ENCODE measurements around the gene NPW. TPM values are rescaled to one million over a fixed set of nuclear protein-coding genes. Genes with fewer than 3 reads are reported as not detected.

The NPW gene
- total and polyA plus RNA-seq, 9 of the 15 experiments (the other 6 are each of a cell fraction or from before 2014, with no cell fraction given), result 0.14 to 4.0 (median 2.6) TPM; not detected in 4

DNA sequence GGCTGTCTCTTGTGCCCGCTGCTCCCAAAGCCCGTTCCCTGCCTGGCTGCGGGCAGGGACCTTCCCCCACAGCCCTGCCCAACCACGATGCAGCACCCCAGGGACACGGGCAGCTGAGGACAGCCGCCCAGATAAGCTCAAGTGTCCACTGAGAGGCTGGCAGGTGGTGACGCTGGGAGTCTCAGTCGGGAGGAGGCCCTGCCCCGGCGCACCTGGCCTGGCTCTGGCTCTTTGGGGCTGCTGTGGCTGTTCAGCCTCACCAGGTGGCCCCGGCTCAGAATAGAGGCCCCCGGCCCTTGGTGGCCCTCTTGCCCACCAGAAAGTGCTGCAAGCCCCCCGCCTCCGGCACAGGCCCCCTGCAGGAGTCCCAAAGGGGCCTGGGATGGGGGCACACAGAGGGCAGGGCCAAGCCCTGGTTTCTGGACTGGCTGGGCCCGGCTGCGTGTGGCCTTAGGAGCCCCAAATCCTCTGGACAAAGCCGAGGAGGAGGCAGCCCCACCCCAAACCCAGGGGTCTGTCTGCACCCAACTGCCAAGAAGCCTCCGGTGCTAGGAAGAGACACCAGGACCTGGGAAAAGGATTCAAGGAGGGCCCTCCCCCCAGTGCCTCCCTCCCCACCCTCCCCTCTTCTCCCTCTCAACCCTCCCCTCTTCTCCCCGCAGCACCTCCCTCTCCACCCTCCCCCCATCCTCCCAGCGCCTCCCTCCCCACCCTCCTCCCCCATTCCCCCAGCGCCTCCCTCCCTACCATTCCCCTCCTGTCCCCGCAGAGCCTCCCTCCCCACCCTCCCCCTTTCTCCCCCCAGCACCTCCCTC, 22.8 kb downstream of the NPW start:
- peaks cover 35% of the 10 kb centered on the region; the same call in 1 of the 3 replicates for H3K36me3 ChIP-seq (ENCODE audit: control insufficient read depth, insufficient read depth, low read length)
- no peaks in the 10 kb centered on the region for H3K9me1 ChIP-seq (ENCODE audit: control insufficient read depth, insufficient read depth, low read length)
- peak; percentile 55 to 81 (median 69) for DNase-seq (ENCODE audit: extremely low read depth in 1 of 4, low spot score in 3 of 4)
- H3K79me2 ChIP-seq (ENCODE audit: control insufficient read depth, insufficient read depth, low read length), result peaks cover 7% of the 10 kb centered on the region; the same call in 2 of the 3 replicates
- H4K20me1 ChIP-seq (replicated peaks; ENCODE audit: control insufficient read depth, insufficient read depth, low read length), result no peaks in the 10 kb centered on the region
- H3K9ac ChIP-seq (ENCODE audit: insufficient read depth in 1 of 2, low read depth in 2 of 2, low read length in 2 of 2), result peak overlapping the region in 1 of 2 experiments; percentile 76; a peak in 2 of 4 replicates
- peaks cover 7 to 86% of the 10 kb centered on the region in 2 experiments; a peak in 4 of 5 replicates for H3K4me1 ChIP-seq (replicated peaks in 1 of 2; ENCODE audit: control insufficient read depth in 2 of 2, insufficient read depth in 2 of 2, low read length in 2 of 2)
- no peak for ATAC-seq
- no peak for FAIRE-seq
- in situ Hi-C loops (cut with MboI) (no loop called here), intact Hi-C loops (cut with micrococcal nuclease) (no loop called here)
- WGBS (ENCODE audit: insufficient coverage, low coverage, missing lambda C conversion rate), result 84% methylated on average over 16 of the region's 22 CpGs
- ChIA-PET POLR2A (interaction anchor here (1.0 kb wide), 1 partner anchor 113 kb away, joined by 3 read pairs; the partner anchor contains the start of gene TRAF7), CTCF (ENCODE audit: low intra/inter-chr PET ratio) (no interaction called here)
- H3K4me2 ChIP-seq (ENCODE audit: insufficient read depth, low read length), result no peak overlapping the region
- H3K4me3 ChIP-seq, result no peak overlapping the region
- no TSS peak for BruUV-seq (replicated peaks)
- H3K9me3 ChIP-seq (replicated peaks; ENCODE audit: control insufficient read depth, insufficient read depth, low read depth, low read length), result no peaks in the 10 kb centered on the region
- no peak overlapping the region for H2AFZ ChIP-seq (ENCODE audit: low read depth, low read length)
- H3K27me3 ChIP-seq (ENCODE audit: control insufficient read depth in 2 of 2, insufficient read depth in 2 of 2, low read length in 2 of 2), result no peaks in the 10 kb centered on the region
- H3K27ac ChIP-seq (ENCODE audit: extremely low read depth, low read depth, low read length), result 0 out of 3 replicates have a peak overlapping the region, but pooled peaks have one; percentile 15
- TF ChIP-seq TBP (optimal IDR thresholded peaks at IDR 0.05; ENCODE audit: low read depth, low read length) (no peak), POLR2G (IDR thresholded peaks at IDR 0.05; ENCODE audit: low read depth, low read length) (0 out of 2 replicates have a peak, but pooled peaks have one; percentile 41)
- TF ChIP-seq, protein P1, sequence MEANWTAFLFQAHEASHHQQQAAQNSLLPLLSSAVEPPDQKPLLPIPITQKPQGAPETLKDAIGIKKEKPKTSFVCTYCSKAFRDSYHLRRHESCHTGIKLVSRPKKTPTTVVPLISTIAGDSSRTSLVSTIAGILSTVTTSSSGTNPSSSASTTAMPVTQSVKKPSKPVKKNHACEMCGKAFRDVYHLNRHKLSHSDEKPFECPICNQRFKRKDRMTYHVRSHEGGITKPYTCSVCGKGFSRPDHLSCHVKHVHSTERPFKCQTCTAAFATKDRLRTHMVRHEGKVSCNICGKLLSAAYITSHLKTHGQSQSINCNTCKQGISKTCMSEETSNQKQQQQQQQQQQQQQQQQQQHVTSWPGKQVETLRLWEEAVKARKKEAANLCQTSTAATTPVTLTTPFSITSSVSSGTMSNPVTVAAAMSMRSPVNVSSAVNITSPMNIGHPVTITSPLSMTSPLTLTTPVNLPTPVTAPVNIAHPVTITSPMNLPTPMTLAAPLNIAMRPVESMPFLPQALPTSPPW (CRISPR knock-in tag; IDR thresholded peaks at IDR 0.05), result peak; percentile 57

Measured in K562 (cell line).